Tibial nerve (tissue), 4 donors: ENCODE measurements around the gene GNAT1. TPM values are rescaled to one million over a fixed set of nuclear protein-coding genes. Genes with fewer than 3 reads are reported as not detected.
"Not testable (repeated sequence)": the region's sequence is repeated elsewhere in the genome, so short reads cannot be mapped to it uniquely, and the experiment has no call there.

ENCODE experiments used
- DNase-seq, 2 donors: peaks; one replicate each; pipeline ENCODE4 v3.0.0-alpha.2; 2019; ENCODE audit warnings: low spot score in 2 of 2
- H3K27ac ChIP-seq, 4 donors: fragments of 200-600 bp; sonication (generic) in 3 of 4; one replicate each; pipeline ENCODE4 v1.5.1; 2017 to 2019; ENCODE audit warnings: mild to moderate bottlenecking in 1 of 4
- H3K27me3 ChIP-seq, 2 donors: fragments of 200-600 bp; sonication (generic) in 1 of 2; one replicate each; pipeline versions ENCODE4 v1.5.1 to v1.6.0; 2017 to 2019
- H3K36me3 ChIP-seq, 3 donors: fragments of 200-600 bp; sonication (generic); one replicate each; pipeline ENCODE4 v1.5.1; 2018 to 2019
- H3K4me1 ChIP-seq, 4 donors: fragments of 200-600 bp; sonication (generic) in 3 of 4; one replicate each; pipeline ENCODE4 v1.5.1; 2017 to 2019
- H3K4me3 ChIP-seq, 4 donors: fragments of 200-600 bp; sonication (generic) in 3 of 4; one replicate each; pipeline ENCODE4 v1.5.1; 2017 to 2019; ENCODE audit warnings: mild to moderate bottlenecking in 1 of 4, moderate library complexity in 1 of 4
- H3K9me3 ChIP-seq, 4 donors: fragments of 200-600 bp; sonication (generic) in 3 of 4; one replicate each; pipeline ENCODE4 v1.5.1; 2017 to 2019
- EP300 ChIP-seq, 2 donors: sonication (generic); formaldehyde crosslinking; IDR thresholded peaks; one replicate each; pipeline ENCODE4 v1.6.1; 2017; ENCODE audit warnings: antibody characterized with exemption in 2 of 2, mild to moderate bottlenecking in 1 of 2
- POLR2A ChIP-seq, 2 donors: fragments of 450-650 bp; IDR thresholded peaks; one replicate each; pipeline ENCODE4 v1.6.1; 2017; ENCODE audit warnings: antibody characterized with exemption in 2 of 2, mild to moderate bottlenecking in 2 of 2, moderate library complexity in 2 of 2
- WGBS, 2 donors: methylation state at CpG; one replicate each; pipeline ENCODE4 v1.1.5; 2018; 5-methylcytosine and 5-hydroxymethylcytosine counted together
- total RNA-seq, 4 donors: library from RNA; depleted of rRNA; stranded (reverse); fragments of >200 nt; gene quantifications; one replicate each; pipeline ENCODE4 v1.1.0, GENCODE V29; 2016
- TF ChIP-seq, protein P1 (sequence below), 5 experiments: fragments of 200-600 bp in 3 of 5; fragments of 450-650 bp in 2 of 5; sonication (generic) in 3 of 5; IDR thresholded peaks; one replicate each; pipeline ENCODE4 v1.5.1; 2016 to 2019; ENCODE audit warnings: antibody characterized with exemption in 5 of 5, mild to moderate bottlenecking in 3 of 5, moderate library complexity in 2 of 5

Gene GNAT1
- total RNA-seq, 4 donors from 2014 or later: not detected

DNA sequence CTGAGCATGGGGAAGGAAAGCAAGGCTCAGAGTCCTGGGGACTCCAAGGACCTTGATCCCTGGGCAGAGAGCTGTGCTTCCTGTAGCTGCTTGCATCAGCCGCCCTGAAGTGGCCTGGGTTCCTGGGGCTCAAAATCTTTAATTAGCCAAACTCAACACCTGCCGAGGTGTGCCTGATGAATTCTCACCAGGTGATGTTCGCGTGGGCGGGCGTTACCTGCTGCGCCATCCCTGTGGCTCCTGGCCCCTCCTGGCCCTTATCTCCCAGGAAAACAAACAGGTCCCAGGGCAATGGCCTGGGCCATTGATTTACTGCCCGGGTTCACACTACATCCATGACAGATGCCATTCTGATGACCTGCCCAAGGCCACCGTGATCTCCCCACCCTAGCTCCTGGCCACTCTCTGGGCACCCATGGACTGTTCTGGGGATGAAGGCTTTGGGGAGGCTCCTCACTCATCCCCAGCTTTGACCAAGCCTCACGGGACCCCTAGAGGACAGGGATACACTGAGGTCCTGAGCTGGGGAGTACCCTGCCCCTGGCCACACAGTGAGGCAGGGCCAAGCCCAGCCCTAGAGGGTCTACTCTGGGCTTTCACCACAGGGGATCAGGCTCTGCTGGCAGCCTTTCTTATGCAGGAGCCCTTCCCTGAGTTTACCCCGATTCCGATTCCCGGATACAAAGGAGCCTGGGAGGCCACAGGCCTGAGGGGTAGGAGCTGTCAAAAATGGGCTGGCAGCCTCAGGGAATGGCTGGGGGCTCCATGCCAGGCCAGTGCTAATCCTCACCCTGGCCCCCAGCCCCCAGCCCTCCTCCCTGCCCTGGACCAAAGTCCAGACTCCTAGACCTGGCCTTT lies 19.3 kb downstream of the GNAT1 start:
- no peak for DNase-seq
- TF ChIP-seq POLR2A (IDR thresholded peaks at IDR 0.05): no peak
- no peak for TF ChIP-seq EP300 (IDR thresholded peaks at IDR 0.05)
- TF ChIP-seq, protein P1, sequence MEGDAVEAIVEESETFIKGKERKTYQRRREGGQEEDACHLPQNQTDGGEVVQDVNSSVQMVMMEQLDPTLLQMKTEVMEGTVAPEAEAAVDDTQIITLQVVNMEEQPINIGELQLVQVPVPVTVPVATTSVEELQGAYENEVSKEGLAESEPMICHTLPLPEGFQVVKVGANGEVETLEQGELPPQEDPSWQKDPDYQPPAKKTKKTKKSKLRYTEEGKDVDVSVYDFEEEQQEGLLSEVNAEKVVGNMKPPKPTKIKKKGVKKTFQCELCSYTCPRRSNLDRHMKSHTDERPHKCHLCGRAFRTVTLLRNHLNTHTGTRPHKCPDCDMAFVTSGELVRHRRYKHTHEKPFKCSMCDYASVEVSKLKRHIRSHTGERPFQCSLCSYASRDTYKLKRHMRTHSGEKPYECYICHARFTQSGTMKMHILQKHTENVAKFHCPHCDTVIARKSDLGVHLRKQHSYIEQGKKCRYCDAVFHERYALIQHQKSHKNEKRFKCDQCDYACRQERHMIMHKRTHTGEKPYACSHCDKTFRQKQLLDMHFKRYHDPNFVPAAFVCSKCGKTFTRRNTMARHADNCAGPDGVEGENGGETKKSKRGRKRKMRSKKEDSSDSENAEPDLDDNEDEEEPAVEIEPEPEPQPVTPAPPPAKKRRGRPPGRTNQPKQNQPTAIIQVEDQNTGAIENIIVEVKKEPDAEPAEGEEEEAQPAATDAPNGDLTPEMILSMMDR (IDR thresholded peaks at IDR 0.05): no peak
- no peak overlapping the region for H3K27ac ChIP-seq
- no peak overlapping the region for H3K4me3 ChIP-seq
- no peaks in the 10 kb centered on the region for H3K9me3 ChIP-seq
- no peaks in the 10 kb centered on the region for H3K36me3 ChIP-seq
- 86 to 89% methylated on average over 12 to 13 of the region's 13 CpGs for WGBS, 2 donors
- H3K4me1 ChIP-seq: peaks cover 0 to 36% (median 9%) of the 10 kb centered on the region in 4 donors
- peaks cover 0 to 8% of the 10 kb centered on the region in 2 donors for H3K27me3 ChIP-seq

DNA sequence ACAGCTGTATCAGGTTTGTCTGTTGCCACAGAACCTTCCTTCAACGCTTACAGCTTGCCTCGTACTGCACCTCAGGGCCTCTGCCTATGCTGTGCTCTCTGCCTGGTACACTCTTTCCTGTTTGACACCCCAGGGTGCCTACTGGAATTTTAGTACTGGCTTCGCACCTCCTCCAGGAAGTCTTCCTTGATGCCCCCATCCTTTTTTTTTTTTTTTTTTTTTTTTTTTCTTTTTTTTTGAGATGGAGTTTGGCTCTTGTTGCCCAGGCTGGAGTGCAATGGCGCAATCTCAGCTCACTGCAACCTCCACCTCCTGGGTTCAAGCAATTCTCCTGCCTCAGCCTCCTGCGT lies 19.9 kb downstream of the GNAT1 start:
- H3K4me1 ChIP-seq: peaks cover 0 to 31% (median 9%) of the 10 kb centered on the region in 4 donors
- not testable (repeated sequence) for H3K36me3 ChIP-seq, H3K4me3 ChIP-seq, H3K27me3 ChIP-seq, H3K27ac ChIP-seq, H3K9me3 ChIP-seq, DNase-seq
- 97 to 99% methylated on average over 5 of the region's 5 CpGs for WGBS, 2 donors

DNA sequence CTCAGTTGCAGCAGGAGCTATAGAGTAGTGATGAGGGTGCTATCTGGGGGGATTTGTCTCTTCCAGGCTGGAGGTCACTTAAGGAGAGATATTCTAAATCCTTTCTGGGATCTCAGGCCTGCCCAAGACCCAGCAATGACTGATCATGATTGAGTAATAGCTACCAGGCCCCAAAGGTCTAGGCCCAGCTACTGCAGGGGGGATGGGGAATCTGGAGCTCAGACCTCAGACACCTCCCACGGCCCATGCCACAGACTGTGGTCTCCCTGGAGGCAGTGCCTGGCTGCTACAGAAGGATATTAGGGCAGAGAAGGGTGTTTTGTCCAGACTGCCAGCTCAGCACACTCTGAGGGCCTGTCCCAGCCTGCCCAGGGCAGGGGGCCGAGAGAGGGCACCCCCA lies 20.5 kb downstream of the GNAT1 start:
- Histone ChIP-seq H3K27ac (peak overlapping the region in 2 of 4 donors; percentile 75 to 80), H3K9me3 (no peaks in the 10 kb centered on the region), H3K4me1 (peaks cover 0 to 31% (median 9%) of the 10 kb centered on the region in 4 donors), H3K4me3 (no peak overlapping the region), H3K36me3 (no peaks in the 10 kb centered on the region), H3K27me3 (no peaks in the 10 kb centered on the region)
- TF ChIP-seq, protein P1 (IDR thresholded peaks at IDR 0.05): no peak
- TF ChIP-seq POLR2A (IDR thresholded peaks at IDR 0.05) (no peak), EP300 (IDR thresholded peaks at IDR 0.05) (no peak)
- no peak for DNase-seq
- 83% methylated on average over 2 of the region's 2 CpGs; no CpG with 5 or more reads in 1 of the 2 donors for WGBS, 2 donors

DNA sequence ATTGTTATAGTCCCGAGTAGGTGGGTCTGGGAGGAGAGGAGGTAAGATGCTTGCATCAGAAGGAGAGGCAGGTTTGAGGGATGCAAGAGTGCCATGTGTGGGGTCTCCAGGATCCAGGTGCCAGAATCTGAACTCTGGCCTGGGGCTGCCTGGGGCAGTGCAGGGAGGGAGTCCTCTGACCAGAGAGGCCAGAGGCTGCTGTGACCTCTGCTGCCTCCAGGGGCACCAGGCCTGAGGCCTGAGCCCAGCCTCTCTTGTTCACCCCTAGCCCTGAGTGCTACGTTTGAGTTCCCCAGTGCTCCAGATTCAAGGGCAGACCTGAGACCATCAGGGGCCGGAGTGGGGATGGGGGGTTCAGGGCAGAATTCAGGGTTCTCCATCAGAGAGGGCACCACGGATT lies 21.1 kb downstream of the GNAT1 start:
- no peaks in the 10 kb centered on the region for H3K9me3 ChIP-seq
- 70 to 77% methylated on average over 2 to 4 of the region's 4 CpGs for WGBS, 2 donors
- TF ChIP-seq POLR2A (IDR thresholded peaks at IDR 0.05) (no peak), EP300 (IDR thresholded peaks at IDR 0.05) (no peak)
- TF ChIP-seq, protein P1 (IDR thresholded peaks at IDR 0.05): no peak
- H3K4me3 ChIP-seq: no peak overlapping the region
- peaks cover 0 to 31% (median 9%) of the 10 kb centered on the region in 4 donors for H3K4me1 ChIP-seq
- no peak for DNase-seq
- no peaks in the 10 kb centered on the region for H3K36me3 ChIP-seq
- H3K27me3 ChIP-seq: no peaks in the 10 kb centered on the region
- peak overlapping the region in 3 of 4 donors; percentile 29 to 80 (median 75) for H3K27ac ChIP-seq

DNA sequence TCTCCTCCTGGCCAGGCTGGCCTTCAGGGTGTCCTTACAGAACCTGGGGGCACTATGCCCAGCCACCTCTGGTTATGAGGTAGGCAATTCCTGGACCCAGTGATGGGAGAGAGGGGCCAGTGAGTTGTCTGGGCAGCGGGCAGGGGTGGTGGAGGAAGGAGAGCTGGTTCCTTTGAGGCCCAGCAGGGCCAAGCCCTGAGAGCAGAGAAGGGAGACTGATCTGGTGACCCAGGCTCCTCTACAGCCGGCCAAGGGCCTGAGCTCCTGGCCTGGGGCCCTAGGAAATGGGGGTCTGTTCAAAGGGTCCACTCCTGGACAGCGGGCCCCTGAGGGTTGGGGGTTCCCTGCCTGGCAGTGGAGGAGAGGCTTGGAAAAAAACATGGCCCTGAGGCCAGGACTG lies 21.6 kb downstream of the GNAT1 start:
- DNase-seq: no peak
- TF ChIP-seq EP300 (IDR thresholded peaks at IDR 0.05): no peak
- TF ChIP-seq POLR2A (IDR thresholded peaks at IDR 0.05): no peak
- TF ChIP-seq, protein P1 (IDR thresholded peaks at IDR 0.05): no peak
- no peak overlapping the region for H3K4me3 ChIP-seq
- peaks cover 0 to 31% (median 9%) of the 10 kb centered on the region in 4 donors for H3K4me1 ChIP-seq
- H3K9me3 ChIP-seq: no peaks in the 10 kb centered on the region
- 67 to 78% methylated on average over 3 of the region's 3 CpGs for WGBS, 2 donors
- peak overlapping the region in 3 of 4 donors; percentile 29 to 80 (median 75) for H3K27ac ChIP-seq
- no peaks in the 10 kb centered on the region for H3K36me3 ChIP-seq
- no peaks in the 10 kb centered on the region for H3K27me3 ChIP-seq
